Measurements from ENCODE around the gene PCDHGA7. TPM values are rescaled to one million over a fixed set of nuclear protein-coding genes. Genes with fewer than 3 reads are reported as not detected.
"Not testable (repeated sequence)": the region's sequence is repeated elsewhere in the genome, so short reads cannot be mapped to it uniquely, and the experiment has no call there.

PCDHGA7 gene
- total RNA-seq, 1 experiment from 2014 or later = 0.83 TPM

DNA sequence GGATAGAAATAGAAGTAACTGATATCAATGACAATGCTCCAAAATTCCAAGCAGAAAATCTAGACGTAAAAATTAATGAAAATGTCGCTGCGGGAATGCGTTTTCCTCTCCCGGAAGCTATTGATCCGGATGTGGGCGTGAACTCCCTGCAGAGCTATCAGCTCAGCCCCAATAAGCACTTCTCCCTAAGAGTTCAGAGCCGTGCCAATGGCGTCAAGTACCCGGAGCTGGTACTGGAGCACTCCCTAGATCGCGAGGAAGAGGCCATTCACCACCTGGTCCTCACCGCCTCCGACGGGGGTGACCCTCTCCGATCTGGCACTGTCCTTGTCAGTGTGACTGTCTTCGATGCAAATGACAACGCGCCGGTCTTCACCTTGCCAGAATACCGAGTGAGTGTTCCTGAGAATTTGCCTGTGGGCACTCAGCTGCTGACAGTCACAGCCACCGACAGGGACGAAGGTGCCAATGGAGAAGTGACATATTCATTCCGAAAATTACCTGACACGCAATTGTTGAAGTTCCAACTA, 31.1 kb downstream of the PCDHGA7 start:
- H2BK12ac ChIP-seq (ENCODE audit: insufficient read length, low read depth, low read length) = no peak overlapping the region
- no peaks in the 10 kb centered on the region for H3K79me1 ChIP-seq (ENCODE audit: insufficient read depth, low read depth, low read length, poor library complexity, severe bottlenecking)
- no peak for TF ChIP-seq CTCF (conservative IDR thresholded peaks at IDR 0.05)
- no peak overlapping the region for H4K8ac ChIP-seq (replicated peaks; ENCODE audit: insufficient read length, low read depth, low read length)
- no peak overlapping the region for H2AK5ac ChIP-seq (ENCODE audit: insufficient read length, low read length)
- H2BK20ac ChIP-seq (ENCODE audit: low read depth, low read length, poor library complexity, severe bottlenecking) = no peak overlapping the region
- H3K27me3 ChIP-seq (ENCODE audit: insufficient read depth, low read length) = no peaks in the 10 kb centered on the region; the same call in 1 of the 2 replicates
- no peak overlapping the region for H3K14ac ChIP-seq (ENCODE audit: insufficient read depth, low read length)
- no peak overlapping the region for H2BK120ac ChIP-seq (ENCODE audit: low read depth, low read length, poor library complexity, severe bottlenecking)
- H3K27ac Mint-ChIP-seq = peak overlapping the region in 1 of 3 experiments; percentile 93; a peak in 2 of 7 replicates
- H3T11ph ChIP-seq (ENCODE audit: low read length) = no peak overlapping the region
- peak overlapping the region; percentile 29 for H3K4me2 ChIP-seq (ENCODE audit: insufficient read depth, insufficient read length, low read length)
- H4K20me1 ChIP-seq (ENCODE audit: control insufficient read depth, insufficient read depth, insufficient read length) = no peaks in the 10 kb centered on the region
- peaks cover 40 to 51% of the 10 kb centered on the region in 2 experiments for H3K9me3 Mint-ChIP-seq
- H2BK15ac ChIP-seq (ENCODE audit: low read depth, low read length) = no peak overlapping the region
- H3K4ac ChIP-seq (ENCODE audit: low read depth, low read length) = no peak overlapping the region
- peak; percentile 31 for DNase-seq
- H3K4me1 Mint-ChIP-seq = peaks cover 14 to 22% of the 10 kb centered on the region in 2 experiments
- peaks cover 29% of the 10 kb centered on the region for H3K27me3 Mint-ChIP-seq (ENCODE audit: low read depth)
- H3K23me2 ChIP-seq (ENCODE audit: insufficient read length, low read depth, low read length, poor library complexity, severe bottlenecking) = peaks cover 7% of the 10 kb centered on the region
- H4K5ac ChIP-seq (ENCODE audit: insufficient read length, low read depth, low read length) = no peak overlapping the region
- no peaks in the 10 kb centered on the region for H3K79me2 ChIP-seq (ENCODE audit: insufficient read depth, low read length)
- H3K9ac ChIP-seq (ENCODE audit: extremely low read depth, insufficient read length, low read length) = no peak overlapping the region
- no peak overlapping the region for H3K56ac ChIP-seq (ENCODE audit: insufficient read length, low read depth, low read length)
- H3K4me1 ChIP-seq (ENCODE audit: insufficient read depth, low read length) = no peaks in the 10 kb centered on the region
- peaks cover 33 to 61% (median 40%) of the 10 kb centered on the region in 3 experiments for H3K36me3 Mint-ChIP-seq (ENCODE audit: insufficient read depth in 1 of 3, low read depth in 3 of 3)
- H2BK5ac ChIP-seq (ENCODE audit: insufficient read length, low read length) = no peak overlapping the region
- H3K9me3 ChIP-seq (ENCODE audit: control insufficient read depth, low read depth, low read length) = peaks cover 6% of the 10 kb centered on the region
- no CpG with 5 or more reads among the region's 25 CpGs for WGBS (ENCODE audit: extremely low coverage, insufficient read length, low lambda C conversion rate)
- H3K18ac ChIP-seq (ENCODE audit: insufficient read length, low read depth, low read length) = no peak overlapping the region
- no peak overlapping the region for H2AFZ ChIP-seq (ENCODE audit: low read length)
- H4K91ac ChIP-seq (ENCODE audit: insufficient read length, low read depth, low read length) = no peak overlapping the region
- H3K27ac ChIP-seq (ENCODE audit: insufficient read length, low read depth, low read length) = no peak overlapping the region
- H3K4me3 Mint-ChIP-seq = peak overlapping the region; percentile 83 to 87
- no peak overlapping the region for H3K23ac ChIP-seq (ENCODE audit: insufficient read length, low read depth, low read length)

- H4K5ac ChIP-seq (ENCODE audit: insufficient read length, low read depth, low read length); H2BK120ac ChIP-seq (ENCODE audit: low read depth, low read length, poor library complexity, severe bottlenecking); H2AFZ ChIP-seq (ENCODE audit: low read length); H2BK15ac ChIP-seq (ENCODE audit: low read depth, low read length); H3K4me1 ChIP-seq (ENCODE audit: insufficient read depth, low read length); H3K23me2 ChIP-seq (ENCODE audit: insufficient read length, low read depth, low read length, poor library complexity, severe bottlenecking); DNase-seq; H4K8ac ChIP-seq (replicated peaks; ENCODE audit: insufficient read length, low read depth, low read length); H3K79me2 ChIP-seq (ENCODE audit: insufficient read depth, low read length); H3K27ac Mint-ChIP-seq; H3K23ac ChIP-seq (ENCODE audit: insufficient read length, low read depth, low read length); H2BK5ac ChIP-seq (ENCODE audit: insufficient read length, low read length); H2AK5ac ChIP-seq (ENCODE audit: insufficient read length, low read length); H4K91ac ChIP-seq (ENCODE audit: insufficient read length, low read depth, low read length); H3K79me1 ChIP-seq (ENCODE audit: insufficient read depth, low read depth, low read length, poor library complexity, severe bottlenecking); H3K14ac ChIP-seq (ENCODE audit: insufficient read depth, low read length); H3T11ph ChIP-seq (ENCODE audit: low read length); H3K27me3 ChIP-seq (ENCODE audit: insufficient read depth, low read length); H3K9ac ChIP-seq (ENCODE audit: extremely low read depth, insufficient read length, low read length); H3K56ac ChIP-seq (ENCODE audit: insufficient read length, low read depth, low read length); H3K27ac ChIP-seq (ENCODE audit: insufficient read length, low read depth, low read length); H2BK12ac ChIP-seq (ENCODE audit: insufficient read length, low read depth, low read length); H2BK20ac ChIP-seq (ENCODE audit: low read depth, low read length, poor library complexity, severe bottlenecking); H3K4ac ChIP-seq (ENCODE audit: low read depth, low read length); H3K4me2 ChIP-seq (ENCODE audit: insufficient read depth, insufficient read length, low read length); H3K18ac ChIP-seq (ENCODE audit: insufficient read length, low read depth, low read length); H4K20me1 ChIP-seq (ENCODE audit: control insufficient read depth, insufficient read depth, insufficient read length): not testable (repeated sequence)
- Mint-ChIP-seq H3K4me1 (peaks cover 9 to 18% of the 10 kb centered on the region in 2 experiments), H3K4me3 (peak overlapping the region in 1 of 2 experiments; percentile 87; a peak in 2 of 5 replicates), H3K27me3 (ENCODE audit: low read depth) (peaks cover 23% of the 10 kb centered on the region), H3K36me3 (ENCODE audit: insufficient read depth in 1 of 3, low read depth in 3 of 3) (peaks cover 39 to 62% (median 41%) of the 10 kb centered on the region in 3 experiments), H3K9me3 (peaks cover 44 to 53% of the 10 kb centered on the region in 2 experiments)
- H3K9me3 ChIP-seq (ENCODE audit: control insufficient read depth, low read depth, low read length) = peaks cover 13% of the 10 kb centered on the region
- no CpG with 5 or more reads among the region's 46 CpGs for WGBS (ENCODE audit: extremely low coverage, insufficient read length, low lambda C conversion rate)
These were observed 32.2 kb downstream of the PCDHGA7 start for GRCh38 chr5:141414548-141415274.
